Liver (tissue), 9 donors: Measurements from ENCODE around the gene NLRP13. TPM values are rescaled to one million over a fixed set of nuclear protein-coding genes. Genes with fewer than 3 reads are reported as not detected.

Experiments used
- DNase-seq: peaks from one replicate; pipeline ENCODE4 v3.0.0-alpha.2; 2017; ENCODE audit warnings: low spot score
- H3K27ac ChIP-seq, 2 donors: one replicate each; pipeline ENCODE4 v1.7.0; 2013; ENCODE audit warnings: inconsistent platforms in 2 of 2, low read length in 2 of 2, control low read depth in 1 of 2, low read depth in 1 of 2, mild to moderate bottlenecking in 1 of 2
- H3K27me3 ChIP-seq, 4 donors: one replicate each; pipeline versions ENCODE4 v1.6.1 to v1.7.0; 2013; ENCODE audit warnings: low read length in 3 of 4, inconsistent platforms in 1 of 4, mild to moderate bottlenecking in 1 of 4, moderate library complexity in 1 of 4; ENCODE audit not compliant: control insufficient read depth in 4 of 4, insufficient read depth in 4 of 4
- H3K36me3 ChIP-seq, 4 donors: one replicate each; pipeline versions ENCODE4 v1.6.1 to v1.7.0; 2013; ENCODE audit warnings: low read length in 3 of 4, mild to moderate bottlenecking in 3 of 4, low read depth in 1 of 4, moderate library complexity in 1 of 4; ENCODE audit not compliant: control insufficient read depth in 4 of 4, insufficient read depth in 3 of 4
- H3K4me1 ChIP-seq, 4 donors: one replicate each; pipeline versions ENCODE4 v1.6.1 to v1.7.0; 2013; ENCODE audit warnings: low read length in 3 of 4, mild to moderate bottlenecking in 3 of 4, moderate library complexity in 1 of 4; ENCODE audit not compliant: control insufficient read depth in 4 of 4, insufficient read depth in 4 of 4
- H3K4me3 ChIP-seq, 3 donors: one replicate each; pipeline versions ENCODE4 v1.6.1 to v1.7.0; 2013; ENCODE audit warnings: low read length in 3 of 3, control low read depth in 1 of 3, low read depth in 1 of 3, mild to moderate bottlenecking in 1 of 3
- H3K9ac ChIP-seq, 2 donors: one replicate each; pipeline ENCODE4 v1.7.0; 2013; ENCODE audit warnings: low read length in 2 of 2, mild to moderate bottlenecking in 2 of 2, moderate library complexity in 2 of 2, control low read depth in 1 of 2, low read depth in 1 of 2
- H3K9me3 ChIP-seq, 4 donors: one replicate each; pipeline versions ENCODE4 v1.6.1 to v1.7.0; 2013; ENCODE audit warnings: low read length in 3 of 4; ENCODE audit not compliant: control insufficient read depth in 4 of 4
- ATF3 ChIP-seq: IDR thresholded peaks from 2 replicates; pipeline ENCODE4 v1.6.1; 2016; ENCODE audit warnings: antibody characterized with exemption
- CTCF ChIP-seq: fragments of 150-350 bp; IDR thresholded peaks from 2 replicates; pipeline ENCODE4 v1.5.1; 2017; ENCODE audit warnings: improper control_type of control experiment, low read depth, low read length; ENCODE audit not compliant: missing input control
- FOXA1 ChIP-seq: IDR thresholded peaks from 2 replicates; pipeline ENCODE4 v1.6.1; 2016; ENCODE audit warnings: antibody characterized with exemption
- FOXA2 ChIP-seq: IDR thresholded peaks from 2 replicates; pipeline ENCODE4 v1.6.1; 2016; ENCODE audit warnings: antibody characterized with exemption
- GABPA ChIP-seq, 2 donors: IDR thresholded peaks in 1 of 2; conservative IDR thresholded peaks in 1 of 2; 2 replicates each; pipeline ENCODE4 v1.6.1; 2016; ENCODE audit warnings: antibody characterized with exemption in 2 of 2, mild to moderate bottlenecking in 1 of 2, moderate library complexity in 1 of 2
- HNF4G ChIP-seq: IDR thresholded peaks from 2 replicates; pipeline ENCODE4 v1.6.1; 2016; ENCODE audit warnings: antibody characterized with exemption
- JUND ChIP-seq, 2 donors: IDR thresholded peaks; 2 replicates each; pipeline ENCODE4 v1.6.1; 2016; ENCODE audit warnings: antibody characterized with exemption in 2 of 2
- NR2F2 ChIP-seq: IDR thresholded peaks from 2 replicates; pipeline ENCODE4 v1.6.1; 2016; ENCODE audit warnings: antibody characterized with exemption
- RAD21 ChIP-seq, 2 donors: IDR thresholded peaks; 2 replicates each; pipeline ENCODE4 v1.6.1; 2016; ENCODE audit warnings: antibody characterized with exemption in 2 of 2, mild to moderate bottlenecking in 2 of 2
- RXRA ChIP-seq, 2 donors: IDR thresholded peaks; 2 replicates each; pipeline ENCODE4 v1.6.1; 2017 to 2018; ENCODE audit warnings: antibody characterized with exemption in 2 of 2, mild to moderate bottlenecking in 1 of 2
- SP1 ChIP-seq: IDR thresholded peaks from 2 replicates; pipeline ENCODE4 v1.6.1; 2018; ENCODE audit warnings: antibody characterized with exemption, mild to moderate bottlenecking
- TAF1 ChIP-seq: conservative IDR thresholded peaks from 2 replicates; pipeline ENCODE4 v1.6.1; 2016; ENCODE audit warnings: antibody characterized with exemption, mild to moderate bottlenecking
- ZBTB33 ChIP-seq: IDR thresholded peaks from 2 replicates; pipeline ENCODE4 v1.6.1; 2016; ENCODE audit warnings: antibody characterized with exemption
- WGBS: extraction: QIAGEN DNeasy Blood & Tissue Kit; methylation state at CpG from one replicate; pipeline ENCODE4 v1.1.7; 2013; 5-methylcytosine and 5-hydroxymethylcytosine counted together
- polyA plus RNA-seq, 2 donors: library from polyadenylated mRNA; stranded (reverse) in 1 of 2; unstranded in 1 of 2; fragments of 200-250 nt in 1 of 2; fragments of >200 nt in 1 of 2; fragmentation: Nextera tagmentation in 1 of 2; extraction: Ambion mirVana in 1 of 2; gene quantifications; one replicate each; pipeline versions ENCODE4 v1.2.1 to v1.2.3, GENCODE V29; 2013 to 2015
- total RNA-seq, 2 donors: library from RNA; depleted of rRNA; stranded (reverse); fragments of >200 nt; gene quantifications; one replicate each; pipeline ENCODE4 v1.2.3, GENCODE V29; 2014
- TF ChIP-seq, protein P1 (sequence below): IDR thresholded peaks from 2 replicates; pipeline ENCODE4 v1.6.1; 2016; ENCODE audit warnings: antibody characterized with exemption, mild to moderate bottlenecking
- TF ChIP-seq, protein P2 (sequence below): IDR thresholded peaks from 2 replicates; pipeline ENCODE4 v1.6.1; 2016; ENCODE audit warnings: antibody characterized with exemption
- donor health status: healthy.
- donor health status: healthy.
- donor health status: healthy.
- donor health status: healthy.
- donor health status: healthy.

NLRP13 gene
- total and polyA plus RNA-seq, 4 donors = not detected

- WGBS = 60% methylated on average over 7 of the region's 7 CpGs
- H3K4me3 ChIP-seq = no peak overlapping the region
- H3K9ac ChIP-seq = no peak overlapping the region
- peaks cover 2 to 7% (median 6%) of the 10 kb centered on the region in 4 donors for H3K9me3 ChIP-seq
- no peaks in the 10 kb centered on the region for H3K36me3 ChIP-seq
- no peaks in the 10 kb centered on the region for H3K4me1 ChIP-seq
- DNase-seq = no peak
- no peak for TF ChIP-seq HNF4G
- no peak overlapping the region for H3K27ac ChIP-seq
- H3K27me3 ChIP-seq = peaks cover 0 to 2% (median 0%) of the 10 kb centered on the region in 4 donors
Measured at GRCh38 chr19:55939206-55939605, 7.1 kb upstream of the NLRP13 start.

DNA sequence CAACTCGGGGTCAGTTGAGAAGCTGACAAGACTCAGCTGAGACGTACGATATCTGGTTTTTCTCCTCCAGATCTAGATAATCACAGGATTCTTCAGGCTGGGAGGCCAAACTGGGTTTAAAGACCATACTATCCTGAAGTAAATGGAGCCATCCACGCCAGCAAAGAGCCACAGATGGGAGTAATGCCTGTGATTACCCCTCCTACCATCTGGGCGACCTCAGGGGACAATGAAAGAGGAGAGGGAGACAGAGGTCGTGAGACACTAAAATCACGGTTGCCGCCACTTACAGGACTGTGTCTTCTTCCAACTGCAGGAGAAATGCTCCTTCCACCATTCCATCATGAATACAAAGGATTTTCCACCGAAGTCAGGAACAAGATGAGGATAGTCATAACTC is 3.1 kb upstream of the NLRP13 start:
- TF ChIP-seq, protein P1, sequence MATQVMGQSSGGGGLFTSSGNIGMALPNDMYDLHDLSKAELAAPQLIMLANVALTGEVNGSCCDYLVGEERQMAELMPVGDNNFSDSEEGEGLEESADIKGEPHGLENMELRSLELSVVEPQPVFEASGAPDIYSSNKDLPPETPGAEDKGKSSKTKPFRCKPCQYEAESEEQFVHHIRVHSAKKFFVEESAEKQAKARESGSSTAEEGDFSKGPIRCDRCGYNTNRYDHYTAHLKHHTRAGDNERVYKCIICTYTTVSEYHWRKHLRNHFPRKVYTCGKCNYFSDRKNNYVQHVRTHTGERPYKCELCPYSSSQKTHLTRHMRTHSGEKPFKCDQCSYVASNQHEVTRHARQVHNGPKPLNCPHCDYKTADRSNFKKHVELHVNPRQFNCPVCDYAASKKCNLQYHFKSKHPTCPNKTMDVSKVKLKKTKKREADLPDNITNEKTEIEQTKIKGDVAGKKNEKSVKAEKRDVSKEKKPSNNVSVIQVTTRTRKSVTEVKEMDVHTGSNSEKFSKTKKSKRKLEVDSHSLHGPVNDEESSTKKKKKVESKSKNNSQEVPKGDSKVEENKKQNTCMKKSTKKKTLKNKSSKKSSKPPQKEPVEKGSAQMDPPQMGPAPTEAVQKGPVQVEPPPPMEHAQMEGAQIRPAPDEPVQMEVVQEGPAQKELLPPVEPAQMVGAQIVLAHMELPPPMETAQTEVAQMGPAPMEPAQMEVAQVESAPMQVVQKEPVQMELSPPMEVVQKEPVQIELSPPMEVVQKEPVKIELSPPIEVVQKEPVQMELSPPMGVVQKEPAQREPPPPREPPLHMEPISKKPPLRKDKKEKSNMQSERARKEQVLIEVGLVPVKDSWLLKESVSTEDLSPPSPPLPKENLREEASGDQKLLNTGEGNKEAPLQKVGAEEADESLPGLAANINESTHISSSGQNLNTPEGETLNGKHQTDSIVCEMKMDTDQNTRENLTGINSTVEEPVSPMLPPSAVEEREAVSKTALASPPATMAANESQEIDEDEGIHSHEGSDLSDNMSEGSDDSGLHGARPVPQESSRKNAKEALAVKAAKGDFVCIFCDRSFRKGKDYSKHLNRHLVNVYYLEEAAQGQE = no peak
- no peak for TF ChIP-seq ZBTB33
- no peak for TF ChIP-seq CTCF
- no peak for TF ChIP-seq GABPA (IDR thresholded peaks at IDR 0.05 in 1 of 2, conservative IDR thresholded peaks at IDR 0.05 in 1 of 2)
- TF ChIP-seq FOXA1 = no peak
- TF ChIP-seq SP1 = no peak
- no peak for TF ChIP-seq RXRA (IDR thresholded peaks at IDR 0.05)
- TF ChIP-seq NR2F2 = no peak
- TF ChIP-seq, protein P2, sequence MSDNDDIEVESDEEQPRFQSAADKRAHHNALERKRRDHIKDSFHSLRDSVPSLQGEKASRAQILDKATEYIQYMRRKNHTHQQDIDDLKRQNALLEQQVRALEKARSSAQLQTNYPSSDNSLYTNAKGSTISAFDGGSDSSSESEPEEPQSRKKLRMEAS = no peak
- no peak for TF ChIP-seq TAF1
- TF ChIP-seq RAD21 (IDR thresholded peaks at IDR 0.05) = no peak
- TF ChIP-seq ATF3 = no peak
- TF ChIP-seq HNF4G = no peak
- no peak for TF ChIP-seq JUND (IDR thresholded peaks at IDR 0.05)
- no peak for TF ChIP-seq FOXA2
- H3K27ac ChIP-seq = no peak overlapping the region
- no peak overlapping the region for H3K4me3 ChIP-seq
- H3K9ac ChIP-seq = no peak overlapping the region
- DNase-seq = no peak
- no peaks in the 10 kb centered on the region for H3K36me3 ChIP-seq
- H3K4me1 ChIP-seq = no peaks in the 10 kb centered on the region
- peaks cover 2 to 8% (median 6%) of the 10 kb centered on the region in 4 donors for H3K9me3 ChIP-seq
- WGBS = 69% methylated on average over 9 of the region's 9 CpGs
- peaks cover 0 to 2% (median 0%) of the 10 kb centered on the region in 4 donors for H3K27me3 ChIP-seq
